Measurements from ENCODE around the gene PGM5. TPM values are rescaled to one million over a fixed set of nuclear protein-coding genes. Genes with fewer than 3 reads are reported as not detected.
A peak's percentile ranks its signal among the peaks of the same experiment; 100 is the strongest.

PGM5 gene
- total RNA-seq, 1 experiment from 2014 or later: 0.13 TPM

DNA sequence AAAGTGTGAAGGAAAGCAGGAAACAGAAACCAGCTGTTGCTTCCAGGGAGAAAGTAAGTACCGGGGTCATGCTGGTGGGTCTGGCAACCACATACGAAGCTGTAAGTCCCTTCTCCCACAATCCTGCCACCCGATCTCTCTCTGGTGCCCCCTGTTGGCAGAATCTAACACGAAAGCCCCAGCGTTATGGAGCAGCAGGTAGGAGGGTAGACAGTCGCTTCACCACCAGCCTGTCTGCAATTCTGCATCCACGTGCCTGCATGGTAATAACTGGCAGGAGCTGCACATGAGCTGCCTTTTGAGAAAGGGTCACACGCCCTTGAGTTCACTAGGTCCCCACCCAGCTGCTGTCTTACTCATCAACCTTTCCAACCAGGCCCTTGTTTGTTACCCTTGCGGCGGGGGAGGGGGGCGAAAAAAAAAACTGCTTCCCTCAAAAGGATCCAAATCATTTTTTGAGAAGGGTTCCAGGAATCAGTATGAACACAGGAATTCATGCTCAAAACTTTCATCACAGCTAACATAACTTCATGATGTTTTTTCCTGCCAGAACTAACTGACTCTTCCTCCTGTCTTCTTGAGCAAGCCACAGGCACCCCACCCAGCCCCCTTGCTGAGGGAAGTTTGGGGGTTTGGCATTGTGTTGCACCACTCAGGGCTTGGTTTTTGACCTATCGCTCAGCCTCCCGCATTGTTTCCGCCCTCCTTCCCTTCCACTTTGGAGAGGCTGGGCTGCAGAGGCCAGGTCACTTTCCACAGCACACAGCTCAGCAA, 203.8 kb downstream of the PGM5 start:
- Mint-ChIP-seq H3K9me3 (no peaks in the 10 kb centered on the region), H3K27me3 (ENCODE audit: low read depth) (peaks cover 58% of the 10 kb centered on the region), H3K27ac (no peak overlapping the region), H3K4me3 (no peak overlapping the region), H3K4me1 (peaks cover 32% of the 10 kb centered on the region), H3K36me3 (no peaks in the 10 kb centered on the region)
- no peak for TF ChIP-seq ZNF423 (CRISPR knock-in tag; IDR thresholded peaks at IDR 0.05)
- TF ChIP-seq, protein P1, sequence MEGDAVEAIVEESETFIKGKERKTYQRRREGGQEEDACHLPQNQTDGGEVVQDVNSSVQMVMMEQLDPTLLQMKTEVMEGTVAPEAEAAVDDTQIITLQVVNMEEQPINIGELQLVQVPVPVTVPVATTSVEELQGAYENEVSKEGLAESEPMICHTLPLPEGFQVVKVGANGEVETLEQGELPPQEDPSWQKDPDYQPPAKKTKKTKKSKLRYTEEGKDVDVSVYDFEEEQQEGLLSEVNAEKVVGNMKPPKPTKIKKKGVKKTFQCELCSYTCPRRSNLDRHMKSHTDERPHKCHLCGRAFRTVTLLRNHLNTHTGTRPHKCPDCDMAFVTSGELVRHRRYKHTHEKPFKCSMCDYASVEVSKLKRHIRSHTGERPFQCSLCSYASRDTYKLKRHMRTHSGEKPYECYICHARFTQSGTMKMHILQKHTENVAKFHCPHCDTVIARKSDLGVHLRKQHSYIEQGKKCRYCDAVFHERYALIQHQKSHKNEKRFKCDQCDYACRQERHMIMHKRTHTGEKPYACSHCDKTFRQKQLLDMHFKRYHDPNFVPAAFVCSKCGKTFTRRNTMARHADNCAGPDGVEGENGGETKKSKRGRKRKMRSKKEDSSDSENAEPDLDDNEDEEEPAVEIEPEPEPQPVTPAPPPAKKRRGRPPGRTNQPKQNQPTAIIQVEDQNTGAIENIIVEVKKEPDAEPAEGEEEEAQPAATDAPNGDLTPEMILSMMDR (IDR thresholded peaks at IDR 0.05): peak; percentile 66
- TF ChIP-seq ZNF671 (CRISPR knock-in tag; IDR thresholded peaks at IDR 0.05): no peak
- TF ChIP-seq, protein P2, sequence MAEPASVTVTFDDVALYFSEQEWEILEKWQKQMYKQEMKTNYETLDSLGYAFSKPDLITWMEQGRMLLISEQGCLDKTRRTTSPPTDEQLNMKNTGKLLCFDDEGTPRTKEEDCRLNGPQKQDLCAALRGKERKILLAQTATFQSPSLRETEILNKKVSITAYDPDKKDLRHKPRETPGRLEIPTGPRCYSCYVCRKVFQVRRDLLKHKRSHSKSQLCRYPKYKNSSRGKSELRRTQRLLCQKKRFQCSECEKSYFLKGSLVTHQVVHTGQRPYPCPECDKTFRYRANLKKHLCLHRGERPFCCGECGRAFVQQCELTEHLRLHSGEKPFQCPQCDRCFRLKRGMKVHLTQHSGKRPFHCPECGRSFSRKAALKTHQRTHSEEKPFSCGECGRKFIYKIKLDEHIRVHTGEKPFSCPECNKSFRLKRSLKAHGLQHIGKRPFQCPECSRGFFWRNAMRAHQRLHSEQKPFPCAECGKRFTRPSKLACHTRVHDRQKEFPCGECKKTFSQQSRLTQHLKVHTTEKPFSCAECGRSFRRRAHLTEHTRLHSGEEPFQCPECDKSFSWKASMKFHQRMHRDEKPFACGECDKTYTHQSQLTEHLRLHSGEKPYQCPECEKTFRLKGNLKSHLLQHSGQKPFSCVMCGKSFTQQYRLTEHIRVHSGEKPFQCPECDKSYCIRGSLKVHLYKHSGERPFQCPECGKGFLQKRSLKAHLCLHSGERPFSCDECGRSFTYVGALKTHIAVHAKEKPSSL (CRISPR knock-in tag; conservative IDR thresholded peaks at IDR 0.05): no peak
- no peak for TF ChIP-seq EMX1 (CRISPR knock-in tag; IDR thresholded peaks at IDR 0.05)
- TF ChIP-seq ZNF121 (CRISPR knock-in tag; IDR thresholded peaks at IDR 0.05): peak; percentile 64
- TF ChIP-seq NR2C2 (CRISPR knock-in tag; IDR thresholded peaks at IDR 0.05): no peak
- TF ChIP-seq, protein P3, sequence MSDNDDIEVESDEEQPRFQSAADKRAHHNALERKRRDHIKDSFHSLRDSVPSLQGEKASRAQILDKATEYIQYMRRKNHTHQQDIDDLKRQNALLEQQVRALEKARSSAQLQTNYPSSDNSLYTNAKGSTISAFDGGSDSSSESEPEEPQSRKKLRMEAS (CRISPR knock-in tag; IDR thresholded peaks at IDR 0.05): peak; percentile 46; the same call in 1 of the 2 replicates
- TF ChIP-seq ELF4 (CRISPR knock-in tag; IDR thresholded peaks at IDR 0.05; ENCODE audit: low read depth): no peak
- ChIA-PET CTCF (interaction anchor here (0.5 to 3.7 kb wide), 28 partner anchors 8 to 657 kb away, joined by 3 to 28 read pairs (median 5); partner anchors contain the start of gene TMEM252), POLR2A (no interaction called here)
- DNase-seq (ENCODE audit: low spot score) (peak; percentile 83), ATAC-seq (peak; percentile 80)

DNA sequence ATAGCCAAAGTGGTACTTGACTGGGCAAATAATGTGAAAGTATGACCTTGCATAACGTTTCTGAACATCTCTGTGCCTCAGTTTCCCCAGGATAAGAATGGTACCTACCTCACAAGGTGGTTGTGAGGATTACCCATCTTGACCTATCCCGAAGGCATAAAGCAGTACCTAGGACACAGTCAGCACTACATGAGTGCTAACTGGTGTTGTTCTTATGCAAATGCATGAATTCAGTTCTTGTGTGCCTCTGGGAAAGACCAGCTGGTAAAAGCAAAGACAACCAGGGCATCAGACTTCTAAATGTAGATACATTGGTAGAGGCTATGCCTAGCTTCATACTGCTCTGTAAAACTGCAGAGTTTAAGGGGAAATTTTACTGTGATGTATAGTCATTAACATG, 206.1 kb downstream of the PGM5 start:
- no peak for DNase-seq (ENCODE audit: low spot score)
- CTCF ChIA-PET: interaction anchor here (0.7 to 3.7 kb wide), 7 partner anchors 21 to 437 kb away, joined by 3 to 17 read pairs (median 4); no protein-coding TSS in a partner anchor
- H3K27ac Mint-ChIP-seq: no peak overlapping the region

DNA sequence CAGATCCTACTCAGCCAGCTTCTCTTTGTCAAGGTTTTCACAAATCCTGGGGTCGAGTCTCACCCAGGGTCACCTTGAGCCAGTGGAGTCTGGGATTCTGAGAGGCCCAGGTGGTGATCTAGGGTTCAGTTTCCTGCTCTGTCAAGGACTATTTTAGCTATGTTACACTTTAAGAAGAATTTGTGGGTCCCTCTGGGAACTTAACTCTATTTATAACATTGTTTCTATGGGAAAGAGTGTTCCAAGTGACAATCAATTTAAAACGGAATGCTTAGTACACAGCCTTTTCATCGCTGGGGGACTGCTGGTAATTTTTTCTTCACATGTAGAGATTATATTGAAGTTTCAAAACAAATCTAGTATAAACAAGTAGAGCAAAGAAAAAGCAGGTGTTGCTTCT, 211.2 kb downstream of the PGM5 start:
- POLR2A ChIA-PET: interaction anchor here (0.6 kb wide), 1 partner anchor 144 kb away, joined by 4 read pairs; no protein-coding TSS in a partner anchor
- no peaks in the 10 kb centered on the region for H3K36me3 Mint-ChIP-seq
- CTCF ChIA-PET: interaction anchor here (0.6 to 2.3 kb wide), 33 partner anchors 8 to 564 kb away, joined by 3 to 28 read pairs (median 4); partner anchors contain the start of genes PIP5K1B and TMEM252
- H3K9me3 Mint-ChIP-seq: peaks cover 7% of the 10 kb centered on the region; the same call in 1 of the 2 replicates
- H3K27ac Mint-ChIP-seq: no peak overlapping the region
- H3K27me3 Mint-ChIP-seq (ENCODE audit: low read depth): peaks cover 52% of the 10 kb centered on the region
- H3K4me3 Mint-ChIP-seq: no peak overlapping the region
- peaks cover 15% of the 10 kb centered on the region for H3K4me1 Mint-ChIP-seq
- ATAC-seq: no peak
- no peak for DNase-seq (ENCODE audit: low spot score)
- TF ChIP-seq, protein P4, sequence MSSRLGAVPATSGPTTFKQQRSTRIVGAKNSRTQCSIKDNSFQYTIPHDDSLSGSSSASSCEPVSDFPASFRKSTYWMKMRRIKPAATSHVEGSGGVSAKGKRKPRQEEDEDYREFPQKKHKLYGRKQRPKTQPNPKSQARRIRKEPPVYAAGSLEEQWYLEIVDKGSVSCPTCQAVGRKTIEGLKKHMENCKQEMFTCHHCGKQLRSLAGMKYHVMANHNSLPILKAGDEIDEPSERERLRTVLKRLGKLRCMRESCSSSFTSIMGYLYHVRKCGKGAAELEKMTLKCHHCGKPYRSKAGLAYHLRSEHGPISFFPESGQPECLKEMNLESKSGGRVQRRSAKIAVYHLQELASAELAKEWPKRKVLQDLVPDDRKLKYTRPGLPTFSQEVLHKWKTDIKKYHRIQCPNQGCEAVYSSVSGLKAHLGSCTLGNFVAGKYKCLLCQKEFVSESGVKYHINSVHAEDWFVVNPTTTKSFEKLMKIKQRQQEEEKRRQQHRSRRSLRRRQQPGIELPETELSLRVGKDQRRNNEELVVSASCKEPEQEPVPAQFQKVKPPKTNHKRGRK (CRISPR knock-in tag; IDR thresholded peaks at IDR 0.05; ENCODE audit: borderline replicate concordance): no peak
- TF ChIP-seq, protein P5, sequence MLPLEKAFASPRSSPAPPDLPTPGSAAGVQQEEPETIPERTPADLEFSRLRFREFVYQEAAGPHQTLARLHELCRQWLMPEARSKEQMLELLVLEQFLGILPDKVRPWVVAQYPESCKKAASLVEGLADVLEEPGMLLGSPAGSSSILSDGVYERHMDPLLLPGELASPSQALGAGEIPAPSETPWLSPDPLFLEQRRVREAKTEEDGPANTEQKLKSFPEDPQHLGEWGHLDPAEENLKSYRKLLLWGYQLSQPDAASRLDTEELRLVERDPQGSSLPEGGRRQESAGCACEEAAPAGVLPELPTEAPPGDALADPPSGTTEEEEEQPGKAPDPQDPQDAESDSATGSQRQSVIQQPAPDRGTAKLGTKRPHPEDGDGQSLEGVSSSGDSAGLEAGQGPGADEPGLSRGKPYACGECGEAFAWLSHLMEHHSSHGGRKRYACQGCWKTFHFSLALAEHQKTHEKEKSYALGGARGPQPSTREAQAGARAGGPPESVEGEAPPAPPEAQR (CRISPR knock-in tag; IDR thresholded peaks at IDR 0.05): no peak
- TF ChIP-seq, protein P6, sequence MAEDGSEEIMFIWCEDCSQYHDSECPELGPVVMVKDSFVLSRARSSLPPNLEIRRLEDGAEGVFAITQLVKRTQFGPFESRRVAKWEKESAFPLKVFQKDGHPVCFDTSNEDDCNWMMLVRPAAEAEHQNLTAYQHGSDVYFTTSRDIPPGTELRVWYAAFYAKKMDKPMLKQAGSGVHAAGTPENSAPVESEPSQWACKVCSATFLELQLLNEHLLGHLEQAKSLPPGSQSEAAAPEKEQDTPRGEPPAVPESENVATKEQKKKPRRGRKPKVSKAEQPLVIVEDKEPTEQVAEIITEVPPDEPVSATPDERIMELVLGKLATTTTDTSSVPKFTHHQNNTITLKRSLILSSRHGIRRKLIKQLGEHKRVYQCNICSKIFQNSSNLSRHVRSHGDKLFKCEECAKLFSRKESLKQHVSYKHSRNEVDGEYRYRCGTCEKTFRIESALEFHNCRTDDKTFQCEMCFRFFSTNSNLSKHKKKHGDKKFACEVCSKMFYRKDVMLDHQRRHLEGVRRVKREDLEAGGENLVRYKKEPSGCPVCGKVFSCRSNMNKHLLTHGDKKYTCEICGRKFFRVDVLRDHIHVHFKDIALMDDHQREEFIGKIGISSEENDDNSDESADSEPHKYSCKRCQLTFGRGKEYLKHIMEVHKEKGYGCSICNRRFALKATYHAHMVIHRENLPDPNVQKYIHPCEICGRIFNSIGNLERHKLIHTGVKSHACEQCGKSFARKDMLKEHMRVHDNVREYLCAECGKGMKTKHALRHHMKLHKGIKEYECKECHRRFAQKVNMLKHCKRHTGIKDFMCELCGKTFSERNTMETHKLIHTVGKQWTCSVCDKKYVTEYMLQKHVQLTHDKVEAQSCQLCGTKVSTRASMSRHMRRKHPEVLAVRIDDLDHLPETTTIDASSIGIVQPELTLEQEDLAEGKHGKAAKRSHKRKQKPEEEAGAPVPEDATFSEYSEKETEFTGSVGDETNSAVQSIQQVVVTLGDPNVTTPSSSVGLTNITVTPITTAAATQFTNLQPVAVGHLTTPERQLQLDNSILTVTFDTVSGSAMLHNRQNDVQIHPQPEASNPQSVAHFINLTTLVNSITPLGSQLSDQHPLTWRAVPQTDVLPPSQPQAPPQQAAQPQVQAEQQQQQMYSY (CRISPR knock-in tag; IDR thresholded peaks at IDR 0.05): no peak

More for the DNA sequence above, 206.1 kb downstream of the PGM5 start:
- Mint-ChIP-seq H3K4me1 (peaks cover 29% of the 10 kb centered on the region), H3K4me3 (0 out of 2 replicates have a peak overlapping the region, but pooled peaks have one; percentile 6), H3K9me3 (no peaks in the 10 kb centered on the region), H3K27me3 (ENCODE audit: low read depth) (peaks cover 55% of the 10 kb centered on the region), H3K36me3 (no peaks in the 10 kb centered on the region)
- POLR2A ChIA-PET: no interaction called here
- peak; percentile 79 for ATAC-seq
- TF ChIP-seq GRHL2 (CRISPR knock-in tag; IDR thresholded peaks at IDR 0.05; ENCODE audit: insufficient replicate concordance, severe bottlenecking): no peak
- TF ChIP-seq, protein P7, sequence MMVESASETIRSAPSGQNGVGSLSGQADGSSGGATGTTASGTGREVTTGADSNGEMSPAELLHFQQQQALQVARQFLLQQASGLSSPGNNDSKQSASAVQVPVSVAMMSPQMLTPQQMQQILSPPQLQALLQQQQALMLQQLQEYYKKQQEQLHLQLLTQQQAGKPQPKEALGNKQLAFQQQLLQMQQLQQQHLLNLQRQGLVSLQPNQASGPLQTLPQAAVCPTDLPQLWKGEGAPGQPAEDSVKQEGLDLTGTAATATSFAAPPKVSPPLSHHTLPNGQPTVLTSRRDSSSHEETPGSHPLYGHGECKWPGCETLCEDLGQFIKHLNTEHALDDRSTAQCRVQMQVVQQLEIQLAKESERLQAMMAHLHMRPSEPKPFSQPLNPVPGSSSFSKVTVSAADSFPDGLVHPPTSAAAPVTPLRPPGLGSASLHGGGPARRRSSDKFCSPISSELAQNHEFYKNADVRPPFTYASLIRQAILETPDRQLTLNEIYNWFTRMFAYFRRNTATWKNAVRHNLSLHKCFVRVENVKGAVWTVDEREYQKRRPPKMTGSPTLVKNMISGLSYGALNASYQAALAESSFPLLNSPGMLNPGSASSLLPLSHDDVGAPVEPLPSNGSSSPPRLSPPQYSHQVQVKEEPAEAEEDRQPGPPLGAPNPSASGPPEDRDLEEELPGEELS (CRISPR knock-in tag; IDR thresholded peaks at IDR 0.05): peak; percentile 75; the same call in 1 of the 2 replicates
